OCI-M2 (cell line): ENCODE results near the gene SORCS2.

Source experiments
- DNase-seq: peaks from one replicate; lab custom pipeline; 2025; ENCODE audit not compliant: unreplicated experiment; lab: John Stamatoyannopoulos, UW

The SORCS2 gene

GRCh38 chr4:7217474-7218321 lies 25.4 kb downstream of the SORCS2 start:
- DNase-seq = no peak

DNA sequence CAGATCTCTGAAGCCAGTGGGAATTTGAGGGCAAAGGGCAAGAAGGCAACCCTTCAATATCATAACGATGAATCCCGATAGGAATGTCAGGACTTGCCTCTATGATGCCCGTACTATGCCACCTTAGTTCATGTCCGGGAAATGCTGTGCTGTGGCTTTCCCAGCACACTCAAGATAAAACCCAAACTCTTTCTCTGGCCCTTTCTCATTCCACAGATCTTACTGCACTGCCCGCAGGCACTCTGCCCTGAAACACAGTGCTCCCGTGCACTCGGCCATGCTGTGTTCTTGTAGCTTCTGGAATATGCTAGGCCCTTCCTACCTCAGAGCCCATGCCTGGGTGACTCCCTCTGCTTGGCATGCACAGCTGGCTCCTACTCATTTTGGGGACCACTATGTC lies 26.3 kb downstream of the SORCS2 start:
- no peak for DNase-seq

DNA sequence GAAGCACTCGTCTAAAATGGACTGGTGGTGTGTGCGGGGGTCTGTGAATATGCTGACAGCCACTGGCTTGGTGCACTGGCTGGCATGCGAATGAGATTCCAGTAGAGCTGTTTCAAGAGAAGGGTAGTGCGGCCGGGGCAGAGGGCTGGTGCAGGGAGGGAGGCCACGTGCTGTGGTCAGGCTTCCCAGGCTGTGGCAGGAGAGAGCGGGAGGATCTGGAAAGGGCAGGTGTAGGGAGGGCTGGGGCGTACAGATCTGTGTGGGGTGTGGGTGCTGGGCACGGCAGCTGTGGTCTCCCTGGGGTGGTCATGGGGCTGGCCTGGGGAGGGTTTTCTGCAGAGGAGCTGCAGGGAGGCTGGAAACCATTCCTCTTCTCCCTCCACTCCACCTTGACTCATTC lies 30.2 kb downstream of the SORCS2 start:
- DNase-seq = no peak

DNA sequence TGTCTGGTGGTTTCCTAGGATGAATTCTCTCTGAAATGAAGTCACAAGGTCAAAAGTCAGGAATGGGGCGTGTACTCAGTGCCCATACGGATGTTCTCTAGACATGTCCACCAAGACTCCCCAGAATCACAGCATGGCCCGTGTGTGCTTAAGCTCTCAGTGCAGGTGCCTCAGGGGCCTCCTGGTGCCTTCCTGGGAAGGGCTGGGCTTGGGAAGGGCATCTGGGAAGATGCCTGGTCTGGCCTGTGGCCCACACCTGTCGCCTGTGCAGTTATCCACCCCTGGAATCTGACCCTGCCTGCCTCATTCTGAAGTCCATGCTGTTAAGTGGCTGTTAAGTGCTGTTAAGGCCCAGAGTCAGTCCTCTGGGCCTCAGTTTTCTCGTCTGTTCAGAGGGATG lies 31.2 kb downstream of the SORCS2 start:
- DNase-seq = no peak

DNA sequence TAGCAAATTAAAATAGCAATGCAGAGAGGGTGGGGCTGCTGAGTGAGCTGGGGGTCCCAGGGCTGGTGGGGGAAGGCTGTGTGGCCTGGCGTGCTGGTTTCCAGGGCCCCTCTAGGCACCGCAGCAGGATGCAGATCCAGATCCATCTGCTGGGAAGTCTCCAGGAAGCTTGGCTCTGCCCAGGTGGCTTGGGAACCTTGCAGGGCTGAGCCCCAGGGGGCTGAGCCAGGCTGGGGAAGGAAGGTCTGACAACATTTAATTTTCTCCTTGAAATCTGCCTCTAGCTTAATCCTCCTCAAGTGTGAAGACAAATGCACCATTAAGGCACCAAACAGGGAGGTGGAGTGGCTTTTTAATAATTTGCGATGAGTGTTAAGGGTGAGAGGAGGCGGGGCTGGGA lies 31.7 kb downstream of the SORCS2 start:
- no peak for DNase-seq

- DNase-seq = no peak
Observed at GRCh38 chr4:7224878-7225533, 32.7 kb downstream of the SORCS2 start.

DNA sequence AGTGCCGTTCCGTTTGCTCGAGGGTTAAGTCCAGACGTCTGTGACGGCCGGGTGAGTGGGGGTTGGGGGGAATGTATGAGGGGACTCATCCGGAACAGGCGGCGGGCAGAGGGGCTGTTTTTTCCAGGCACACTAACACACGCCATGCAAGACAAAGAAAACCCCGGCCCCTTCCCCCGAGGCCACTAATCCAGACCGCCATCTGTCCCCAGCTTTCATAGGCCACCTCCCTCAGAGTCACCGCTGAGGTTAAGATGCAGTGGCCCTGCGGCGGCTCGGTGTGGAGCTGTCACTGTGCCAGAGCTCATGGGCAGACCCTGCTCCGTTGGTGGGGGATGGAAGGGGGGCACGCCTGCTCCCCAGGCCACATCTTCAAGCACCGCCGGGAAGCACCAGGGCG lies 34.1 kb downstream of the SORCS2 start:
- no peak for DNase-seq

DNA sequence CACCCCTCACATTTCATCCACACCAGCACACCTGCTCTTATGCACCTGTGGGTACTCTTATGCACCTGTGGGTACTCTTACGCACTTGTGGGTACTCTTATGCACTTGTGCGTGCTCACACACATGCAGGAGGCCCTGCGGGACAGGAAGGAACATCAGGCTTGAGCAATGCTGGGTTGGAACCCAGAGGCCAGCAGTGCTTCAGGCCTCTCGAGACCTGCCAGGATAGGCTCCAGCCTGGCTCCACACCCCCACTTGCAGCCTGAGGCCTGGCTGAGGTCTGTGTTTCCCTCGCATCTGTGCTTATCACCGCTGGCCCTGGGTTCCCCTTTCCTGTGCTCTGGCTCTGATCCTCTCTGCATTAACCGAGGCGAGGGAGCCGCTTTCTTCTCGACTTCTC lies 34.7 kb downstream of the SORCS2 start:
- no peak for DNase-seq

GRCh38 chr4:7228734-7229133 lies 36.4 kb downstream of the SORCS2 start:
- no peak for DNase-seq

- no peak for DNase-seq
Observed at GRCh38 chr4:7232061-7232650, 39.8 kb downstream of the SORCS2 start.

DNA sequence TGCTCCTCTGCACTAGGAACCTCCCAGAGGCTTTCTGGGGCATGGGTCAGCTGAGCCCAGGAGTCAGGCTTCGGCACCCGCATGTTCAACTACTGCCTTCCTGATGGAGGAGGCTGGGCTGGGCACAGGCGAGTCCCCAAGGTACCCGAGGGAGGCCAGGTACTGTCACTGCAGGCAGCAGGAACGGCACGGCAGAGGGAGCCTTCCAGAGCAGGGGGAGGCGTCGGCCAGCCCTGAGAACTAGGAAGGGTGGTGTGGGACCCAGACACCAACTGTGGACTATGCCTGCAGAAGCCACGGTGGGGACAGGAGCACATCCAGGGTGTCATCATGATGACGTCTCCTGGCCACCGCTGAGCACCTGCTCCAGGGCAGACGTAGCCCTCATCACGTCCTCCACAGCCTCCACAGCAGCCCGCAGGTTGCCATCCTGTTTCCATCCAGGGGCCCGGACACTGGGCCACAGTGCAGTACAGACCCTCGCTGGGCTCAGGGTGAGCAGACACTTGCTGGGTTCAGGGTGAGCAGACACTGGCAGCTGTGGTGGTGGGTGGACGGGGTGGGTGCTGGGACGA lies 40.8 kb downstream of the SORCS2 start:
- DNase-seq = no peak

DNA sequence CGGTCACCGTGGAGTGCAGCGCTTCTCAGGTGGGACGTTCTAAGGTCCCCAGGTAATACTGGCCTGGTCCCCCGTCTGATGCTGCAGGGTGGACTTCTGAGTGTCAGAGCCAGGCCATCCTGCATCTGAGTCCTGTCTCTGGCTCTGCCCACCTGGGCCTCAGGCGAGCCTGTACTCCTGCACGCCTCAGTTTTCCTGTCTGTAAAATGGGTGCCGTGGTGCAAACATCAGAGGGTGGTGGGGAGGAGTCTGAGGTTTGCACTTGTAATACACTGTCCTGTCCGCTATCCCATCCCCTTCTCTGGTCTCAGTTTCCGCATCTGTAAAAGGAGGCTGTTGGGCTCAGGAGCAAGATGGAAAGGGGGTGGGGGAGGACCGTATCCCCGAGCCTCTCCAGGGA lies 41.3 kb downstream of the SORCS2 start:
- no peak for DNase-seq

DNA sequence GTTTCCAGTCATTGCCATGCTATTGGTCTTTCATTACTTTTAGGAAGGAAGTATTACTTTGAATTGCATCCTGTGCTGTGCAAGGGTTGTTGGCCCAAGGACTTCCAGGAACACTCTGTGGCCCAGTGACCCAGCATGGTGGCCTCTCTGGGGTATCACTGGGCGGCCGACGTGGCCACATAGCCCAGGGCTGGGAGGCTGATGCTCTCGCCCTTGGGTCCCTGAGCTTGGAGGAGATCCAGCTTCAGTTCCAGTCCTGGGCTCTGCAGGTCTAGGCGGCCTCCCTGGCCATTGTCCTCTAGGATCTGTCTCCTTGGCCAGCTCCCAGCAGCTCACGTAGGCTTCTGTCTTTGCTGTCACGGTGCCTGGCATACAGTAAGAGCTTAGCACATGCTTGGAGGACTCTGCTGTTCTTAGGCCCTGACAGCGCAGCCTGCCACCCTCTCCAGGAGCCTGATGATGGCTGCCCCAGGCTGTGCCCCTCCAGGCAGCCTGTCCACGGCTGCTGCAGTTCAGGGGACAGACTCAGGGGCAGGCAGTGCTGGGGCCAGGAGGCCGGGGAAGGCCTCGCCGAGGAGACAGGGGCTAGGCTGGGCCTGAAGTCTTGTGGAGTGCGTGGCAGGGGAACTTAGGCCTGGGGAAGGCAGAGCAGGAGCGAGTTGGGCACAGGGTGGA lies 42.2 kb downstream of the SORCS2 start:
- no peak for DNase-seq

- no peak for DNase-seq
Observed at GRCh38 chr4:7235030-7235380, 42.7 kb downstream of the SORCS2 start.

GRCh38 chr4:7236847-7237246 lies 44.5 kb downstream of the SORCS2 start:
- no peak for DNase-seq

DNA sequence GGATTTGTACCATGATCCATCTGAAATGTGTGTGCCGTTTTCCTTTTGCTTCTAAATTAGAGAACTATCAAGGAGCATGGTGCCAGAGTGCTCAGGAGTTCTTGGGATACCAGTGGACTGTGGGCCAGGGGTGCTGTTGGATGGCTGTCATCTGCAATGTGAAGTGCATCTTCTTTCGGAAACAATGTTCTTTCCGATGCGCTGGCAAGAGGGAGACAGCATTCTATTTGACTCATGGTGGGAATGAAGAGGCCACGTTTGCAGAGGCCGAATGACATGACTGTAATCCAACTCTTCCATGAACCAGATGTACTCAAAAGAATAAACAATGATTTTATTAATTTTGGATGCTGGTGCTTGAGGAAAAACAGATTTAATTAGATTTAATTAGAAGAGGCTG lies 45.5 kb downstream of the SORCS2 start:
- no peak for DNase-seq

GRCh38 chr4:7238300-7238960 lies 46.1 kb downstream of the SORCS2 start:
- DNase-seq = no peak

DNA sequence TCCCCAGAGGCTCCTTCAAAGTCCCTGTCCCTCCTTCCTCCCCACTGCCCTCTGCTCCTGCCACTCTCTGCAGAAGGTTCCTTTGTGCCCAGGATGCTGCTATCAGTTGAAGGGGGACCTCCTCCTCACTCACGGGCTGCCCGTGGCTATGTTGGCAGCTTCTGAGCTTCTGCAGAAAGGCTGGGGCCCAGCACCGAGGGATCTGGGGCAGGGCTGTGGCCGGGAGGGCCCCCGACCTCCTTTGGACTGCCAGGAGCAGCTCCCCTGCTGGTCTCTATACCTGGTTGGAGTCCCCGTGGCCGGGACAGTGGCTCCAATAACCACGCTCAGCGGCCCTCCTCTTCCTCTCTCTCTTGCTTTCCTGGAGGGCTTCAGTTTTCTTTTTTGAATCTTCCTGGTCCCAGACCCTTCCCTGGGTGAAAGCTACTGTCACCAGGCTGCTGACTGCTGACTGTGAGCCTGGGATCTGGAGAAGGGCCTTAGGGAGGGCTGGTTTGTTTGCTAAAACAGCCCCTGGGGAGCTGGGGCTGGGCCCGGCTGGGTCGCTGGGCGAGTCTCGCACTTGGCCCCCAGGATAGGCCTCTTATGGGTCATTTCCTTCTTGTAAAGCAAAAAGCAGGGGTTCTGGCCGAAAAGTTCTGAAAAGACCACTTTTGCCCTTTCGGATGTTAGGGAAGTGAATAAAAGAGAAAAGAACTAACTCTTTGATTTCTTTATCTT lies 46.9 kb downstream of the SORCS2 start:
- no peak for DNase-seq

DNA sequence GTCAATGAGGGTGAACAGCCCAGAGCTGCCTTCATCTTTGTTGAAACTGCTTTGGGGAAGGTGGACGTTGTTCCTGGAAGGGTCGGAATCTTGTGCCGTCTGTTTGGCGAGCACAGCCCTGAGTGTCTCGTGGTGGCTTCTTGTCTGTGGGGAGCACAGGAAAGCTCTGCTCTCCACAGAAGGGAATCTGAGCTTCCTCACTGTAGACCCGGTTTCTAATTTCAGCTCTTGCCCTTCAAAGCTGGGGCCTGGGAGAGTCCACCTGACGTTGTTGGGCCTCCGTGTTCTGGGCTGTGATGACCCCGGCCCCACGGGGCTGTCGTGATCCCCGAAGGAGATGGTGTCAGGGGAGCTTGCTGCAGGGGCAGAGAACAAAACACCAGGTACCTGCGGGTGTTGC lies 47.5 kb downstream of the SORCS2 start:
- no peak for DNase-seq

DNA sequence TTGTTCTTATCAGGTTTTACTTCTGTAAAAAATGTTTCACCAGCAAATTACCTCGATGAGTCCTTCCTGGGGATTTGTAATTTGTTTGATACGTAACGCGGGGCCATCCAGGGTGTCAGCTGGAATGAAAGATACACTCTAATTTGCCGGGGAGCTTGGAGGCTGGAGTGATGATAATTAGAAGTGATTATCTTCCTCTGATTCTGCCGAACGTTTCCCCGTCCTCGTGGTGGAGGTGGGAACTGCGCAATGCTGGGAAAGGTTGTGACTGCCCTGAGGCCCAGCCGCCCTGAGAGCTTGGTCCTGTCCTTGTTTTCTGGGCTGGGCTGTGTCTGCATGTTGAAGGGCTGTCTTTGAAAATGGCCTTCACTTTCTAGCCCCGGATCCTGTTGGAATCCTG lies 48.0 kb downstream of the SORCS2 start:
- DNase-seq = no peak
